ENCODE data around the gene RALGPS1. TPM values are rescaled to one million over a fixed set of nuclear protein-coding genes. Genes with fewer than 3 reads are reported as not detected.

RALGPS1 gene
- total and polyA plus RNA-seq, 2 of the 8 experiments (the other 6 are each of a cell fraction or from before 2014, with no cell fraction given): 20.0 to 23.5 TPM

DNA sequence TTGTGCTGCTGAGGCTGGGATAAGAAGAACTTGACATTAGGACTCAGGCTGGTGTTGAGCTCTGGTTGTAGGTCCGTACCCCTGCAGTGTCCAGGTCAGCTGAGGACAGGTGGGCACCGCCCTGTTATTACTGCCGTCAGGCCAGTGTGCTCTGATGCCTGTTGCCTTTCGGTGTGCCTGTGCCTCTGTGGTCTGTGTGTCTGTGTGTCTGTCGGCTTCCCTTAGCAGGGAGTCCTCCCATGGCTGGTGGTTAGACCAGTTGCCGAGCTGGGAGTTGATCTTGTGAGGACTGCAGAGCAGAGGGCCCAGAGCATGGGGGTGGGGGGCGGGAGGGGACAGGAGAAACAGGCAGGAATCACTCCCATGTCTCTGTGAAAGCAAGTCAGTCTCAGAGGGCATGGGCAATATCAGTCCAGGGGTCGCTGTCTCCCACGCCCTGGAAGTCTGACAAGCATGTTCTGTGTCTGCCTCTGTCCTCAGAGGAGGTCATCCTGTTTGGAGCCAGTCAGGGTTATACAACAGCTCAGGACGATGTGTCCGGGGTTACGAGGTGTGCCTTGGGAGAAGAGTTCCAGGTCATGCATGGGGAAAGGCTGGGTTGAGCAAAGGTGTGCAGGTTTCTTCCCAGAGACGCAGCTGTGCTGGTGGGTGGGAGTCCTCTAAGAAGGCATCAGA lies 282.7 kb downstream of the RALGPS1 start:
- Histone ChIP-seq H3K56ac (replicated peaks; ENCODE audit: insufficient read length, low read depth, low read length) (no peak overlapping the region), H2BK20ac (ENCODE audit: low read length) (no peak overlapping the region), H2AFZ (ENCODE audit: low read length) (no peak overlapping the region), H2BK5ac (ENCODE audit: low read depth, low read length) (no peak overlapping the region), H3K79me2 (ENCODE audit: control insufficient read depth in 1 of 2, insufficient read depth in 2 of 2, low read length in 2 of 2) (no peaks in the 10 kb centered on the region), H3K4me3 (ENCODE audit: extremely low read depth in 1 of 4, insufficient read depth in 2 of 4, low read depth in 3 of 4, low read length in 4 of 4) (no peak overlapping the region), H2BK15ac (ENCODE audit: low read length) (no peak overlapping the region), H3K27ac (ENCODE audit: low read depth, low read length) (no peak overlapping the region), H3K9me3 (ENCODE audit: insufficient read depth in 2 of 2, low read depth in 1 of 2, low read length in 1 of 2) (no peaks in the 10 kb centered on the region), H3K23ac (ENCODE audit: insufficient read length) (no peak overlapping the region), H4K20me1 (replicated peaks in 1 of 2; ENCODE audit: control insufficient read depth in 1 of 2, insufficient read depth in 2 of 2, low read length in 2 of 2) (peaks cover 0 to 4% of the 10 kb centered on the region in 2 experiments), H3K36me3 (ENCODE audit: control insufficient read depth in 2 of 4, insufficient read depth in 4 of 4, low read length in 3 of 4) (no peaks in the 10 kb centered on the region), H4K8ac (ENCODE audit: extremely low read depth, insufficient read depth, low read length) (no peak overlapping the region), H3K23me2 (ENCODE audit: low read depth, low read length) (no peaks in the 10 kb centered on the region), H2BK120ac (replicated peaks; ENCODE audit: low read depth, low read length) (no peak overlapping the region), H4K5ac (ENCODE audit: insufficient read length, low read depth, low read length) (no peak overlapping the region), H3K79me1 (ENCODE audit: low read depth, low read length) (no peaks in the 10 kb centered on the region), H3K27me3 (replicated peaks in 1 of 4; ENCODE audit: control insufficient read depth in 3 of 4, extremely low read depth in 1 of 4, insufficient read depth in 3 of 4, low read length in 3 of 4) (no peaks in the 10 kb centered on the region), H4K91ac (replicated peaks; ENCODE audit: insufficient read length, low read length) (no peak overlapping the region), H2BK12ac (ENCODE audit: low read depth, low read length) (no peak overlapping the region; the same call in 1 of the 2 replicates), H3K4me1 (replicated peaks in 1 of 4; ENCODE audit: control insufficient read depth in 3 of 4, insufficient read depth in 4 of 4, low read length in 3 of 4) (peaks cover 0 to 4% (median under 1%) of the 10 kb centered on the region in 4 experiments; a peak in 4 of 7 replicates), H3K18ac (ENCODE audit: extremely low read depth, low read length) (no peak overlapping the region), H2AK5ac (ENCODE audit: low read depth, low read length) (no peak overlapping the region), H3K9ac (replicated peaks in 1 of 4; ENCODE audit: extremely low read depth in 1 of 4, low read depth in 3 of 4, low read length in 3 of 4) (no peak overlapping the region), H3K4ac (replicated peaks; ENCODE audit: insufficient read length, low read depth, low read length) (no peak overlapping the region), H3K14ac (ENCODE audit: insufficient read length) (no peak overlapping the region), H3K4me2 (ENCODE audit: insufficient read depth in 1 of 2, low read depth in 2 of 2, low read length in 2 of 2) (no peak overlapping the region)
- no peak for DNase-seq (ENCODE audit: low read depth in 1 of 2, low spot score in 2 of 2)
- POLR2A ChIA-PET (ENCODE audit: partially characterized antibody): interaction anchor here (1.0 kb wide), 2 partner anchors 36 to 260 kb away, joined by 3 to 4 read pairs; no protein-coding TSS in a partner anchor
- WGBS, 2 experiments (ENCODE audit: extremely low coverage in 1 of 2, insufficient coverage in 1 of 2, insufficient read length in 1 of 2, insufficient replicate concordance in 2 of 2, low coverage in 1 of 2, low lambda C conversion rate in 2 of 2, missing lambda C conversion rate in 1 of 2): 92% methylated on average over 10 of the region's 13 CpGs; no CpG with 5 or more reads in 1 of the 2 experiments
- CTCF ChIA-PET (ENCODE audit: partially characterized antibody): interaction anchor here (0.7 to 11.2 kb wide), 18 partner anchors 10 to 263 kb away, joined by 3 to 168 read pairs (median 6); no protein-coding TSS in a partner anchor
- no peak for FAIRE-seq
- TF ChIP-seq GTF2F1 (IDR thresholded peaks at IDR 0.05; ENCODE audit: borderline replicate concordance, low read depth, low read length) (no peak), FOSL1 (IDR thresholded peaks at IDR 0.05; ENCODE audit: insufficient read depth, low read depth, low read length) (no peak), KDM1A (IDR thresholded peaks at IDR 0.05; ENCODE audit: borderline replicate concordance, low read length) (no peak), HDAC2 (IDR thresholded peaks at IDR 0.05; ENCODE audit: borderline replicate concordance in 1 of 2, low read depth in 2 of 2, low read length in 2 of 2) (no peak), CBX5 (IDR thresholded peaks at IDR 0.05; ENCODE audit: low read depth, low read length) (no peak), BCL11A (IDR thresholded peaks at IDR 0.05; ENCODE audit: low read depth in 2 of 2, low read length in 2 of 2) (no peak), RAD21 (IDR thresholded peaks at IDR 0.05 in 1 of 2, conservative IDR thresholded peaks at IDR 0.05 in 1 of 2; ENCODE audit: low read depth in 2 of 2, low read length in 2 of 2) (no peak), SRF (IDR thresholded peaks at IDR 0.05; ENCODE audit: low read depth, low read length) (no peak), POLR2AphosphoS5 (IDR thresholded peaks at IDR 0.05; ENCODE audit: low read depth, low read length) (no peak), RXRA (IDR thresholded peaks at IDR 0.05; ENCODE audit: insufficient read depth, low read depth, low read length) (no peak)
- TF ChIP-seq, protein P1, sequence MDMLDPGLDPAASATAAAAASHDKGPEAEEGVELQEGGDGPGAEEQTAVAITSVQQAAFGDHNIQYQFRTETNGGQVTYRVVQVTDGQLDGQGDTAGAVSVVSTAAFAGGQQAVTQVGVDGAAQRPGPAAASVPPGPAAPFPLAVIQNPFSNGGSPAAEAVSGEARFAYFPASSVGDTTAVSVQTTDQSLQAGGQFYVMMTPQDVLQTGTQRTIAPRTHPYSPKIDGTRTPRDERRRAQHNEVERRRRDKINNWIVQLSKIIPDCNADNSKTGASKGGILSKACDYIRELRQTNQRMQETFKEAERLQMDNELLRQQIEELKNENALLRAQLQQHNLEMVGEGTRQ (IDR thresholded peaks at IDR 0.05; ENCODE audit: low read length): no peak

Data from H1 (cell line).